ENCODE results near the gene KLK13. TPM values are rescaled to one million over a fixed set of nuclear protein-coding genes. Genes with fewer than 3 reads are reported as not detected.

Gene KLK13
- total RNA-seq, 1 donor, result not detected

GRCh38 chr19:51094696-51095279 lies 29.9 kb upstream of the KLK13 start:
- H4K20me1 ChIP-seq (ENCODE audit: insufficient read depth, low read length), result peaks cover 35% of the 10 kb centered on the region
- H3K27ac ChIP-seq (ENCODE audit: low read depth, low read length), result no peak overlapping the region
- H3K4me2 ChIP-seq (ENCODE audit: insufficient read depth, low read length), result no peak overlapping the region
- H2AFZ ChIP-seq (ENCODE audit: low read length), result no peak overlapping the region
- H3K9me3 ChIP-seq (ENCODE audit: low read depth, low read length), result no peaks in the 10 kb centered on the region
- no peak overlapping the region for H3K4me3 ChIP-seq (ENCODE audit: insufficient read depth, low read length)
- no peaks in the 10 kb centered on the region for H3K4me1 ChIP-seq (ENCODE audit: insufficient read depth, low read length)
- peaks cover 4% of the 10 kb centered on the region for H3K79me2 ChIP-seq (ENCODE audit: insufficient read depth, low read length)
- TF ChIP-seq CTCF (IDR thresholded peaks at IDR 0.05; ENCODE audit: extremely low read depth, low read depth, low read length), result peak; percentile 59
- peaks cover 4% of the 10 kb centered on the region for H3K36me3 ChIP-seq (ENCODE audit: insufficient read depth, low read length)
- H3K27me3 ChIP-seq (ENCODE audit: insufficient read depth, low read length), result no peaks in the 10 kb centered on the region
- peak; percentile 84 for DNase-seq (ENCODE audit: insufficient read length, low spot score, missing footprints)

- DNase-seq (ENCODE audit: insufficient read length, low spot score, missing footprints), result peak; percentile 75
- Histone ChIP-seq H2AFZ (ENCODE audit: low read length) (no peak overlapping the region), H4K20me1 (ENCODE audit: insufficient read depth, low read length) (peaks cover 29% of the 10 kb centered on the region), H3K4me3 (ENCODE audit: insufficient read depth, low read length) (no peak overlapping the region), H3K27ac (ENCODE audit: low read depth, low read length) (no peak overlapping the region), H3K9me3 (ENCODE audit: low read depth, low read length) (no peaks in the 10 kb centered on the region), H3K27me3 (ENCODE audit: insufficient read depth, low read length) (no peaks in the 10 kb centered on the region), H3K4me1 (ENCODE audit: insufficient read depth, low read length) (no peaks in the 10 kb centered on the region), H3K36me3 (ENCODE audit: insufficient read depth, low read length) (peaks cover 4% of the 10 kb centered on the region), H3K4me2 (ENCODE audit: insufficient read depth, low read length) (no peak overlapping the region), H3K79me2 (ENCODE audit: insufficient read depth, low read length) (no peaks in the 10 kb centered on the region)
- no peak for TF ChIP-seq CTCF (IDR thresholded peaks at IDR 0.05; ENCODE audit: extremely low read depth, low read depth, low read length)
These were observed 28.8 kb upstream of the KLK13 start for GRCh38 chr19:51093510-51094345.

GRCh38 chr19:51093101-51093500 lies 28.2 kb upstream of the KLK13 start:
- Histone ChIP-seq H3K27ac (ENCODE audit: low read depth, low read length) (no peak overlapping the region), H3K79me2 (ENCODE audit: insufficient read depth, low read length) (no peaks in the 10 kb centered on the region), H2AFZ (ENCODE audit: low read length) (no peak overlapping the region), H3K4me2 (ENCODE audit: insufficient read depth, low read length) (no peak overlapping the region), H3K4me1 (ENCODE audit: insufficient read depth, low read length) (no peaks in the 10 kb centered on the region), H3K27me3 (ENCODE audit: insufficient read depth, low read length) (no peaks in the 10 kb centered on the region), H3K36me3 (ENCODE audit: insufficient read depth, low read length) (peaks cover 4% of the 10 kb centered on the region), H3K4me3 (ENCODE audit: insufficient read depth, low read length) (no peak overlapping the region), H3K9me3 (ENCODE audit: low read depth, low read length) (no peaks in the 10 kb centered on the region), H4K20me1 (ENCODE audit: insufficient read depth, low read length) (peaks cover 28% of the 10 kb centered on the region)
- DNase-seq (ENCODE audit: insufficient read length, low spot score, missing footprints), result no peak
- TF ChIP-seq CTCF (IDR thresholded peaks at IDR 0.05; ENCODE audit: extremely low read depth, low read depth, low read length), result no peak
